SK-N-SH (cell line): ENCODE data around the gene FKBP6. TPM values are rescaled to one million over a fixed set of nuclear protein-coding genes. Genes with fewer than 3 reads are reported as not detected.

Source experiments
- CTCF ChIA-PET: fragments of 300-600, 350-600 bp; formaldehyde crosslinking; extraction: SDS; loops from one replicate; lab custom pipeline; 2021; lab: Yijun Ruan, JAX
- POLR2A ChIA-PET: fragments of 350-600 bp; sonication (Branson Sonifier 250); formaldehyde crosslinking; extraction: SDS; loops from one replicate; lab custom pipeline; 2020; ENCODE audit warnings: antibody characterized with exemption, inconsistent platforms; lab: Yijun Ruan, JAX
- DNase-seq: peaks from one replicate; pipeline ENCODE4 v3.0.0; 2012
- H2AFZ ChIP-seq: fragments of 200-600 bp; sonication (generic); 2 replicates; pipeline ENCODE4 v1.8.1; 2016; ENCODE audit warnings: antibody characterized with exemption, mild to moderate bottlenecking, low read depth
- H3F3A ChIP-seq: fragments of 200-600 bp; sonication (generic); replicated peaks from 2 replicates; pipeline ENCODE3; 2016; ENCODE audit warnings: antibody characterized with exemption, mild to moderate bottlenecking; ENCODE audit not compliant: insufficient read depth
- H3K27ac ChIP-seq, 2 experiments: fragments of 200-500 bp in 1 of 2; fragments of 200-600 bp in 1 of 2; sonication (Bioruptor generic) in 1 of 2; sonication (generic), shearing (Covaris generic) in 1 of 2; 2 replicates each; pipeline versions ENCODE4 v1.5.1 to v1.6.1; 2014 to 2016; ENCODE audit warnings: low read depth in 2 of 2, inconsistent platforms in 1 of 2, low read length in 1 of 2, mild to moderate bottlenecking in 1 of 2, mixed read lengths in 1 of 2
- H3K27me3 ChIP-seq: fragments of 200-600 bp; sonication (generic), shearing (Covaris generic); 2 replicates; pipeline ENCODE4 v1.6.1; 2016; ENCODE audit warnings: mixed run types; ENCODE audit not compliant: insufficient read depth
- H3K36me3 ChIP-seq, 2 experiments: fragments of 200-500 bp in 1 of 2; fragments of 200-600 bp in 1 of 2; sonication (Bioruptor generic) in 1 of 2; sonication (generic) in 1 of 2; replicated peaks in 1 of 2; 2 replicates each; pipeline versions ENCODE3 to v1.5.1; 2014 to 2016; ENCODE audit warnings: low read length in 1 of 2, mild to moderate bottlenecking in 1 of 2; ENCODE audit not compliant: insufficient read depth in 2 of 2, control insufficient read depth in 1 of 2
- H3K4me1 ChIP-seq, 2 experiments: fragments of 200-500 bp in 1 of 2; fragments of 200-600 bp in 1 of 2; sonication (Bioruptor generic) in 1 of 2; sonication (generic), shearing (Covaris generic) in 1 of 2; 2 replicates each; pipeline versions ENCODE4 v1.5.1 to v1.6.1; 2014 to 2016; ENCODE audit warnings: low read depth in 1 of 2, low read length in 1 of 2, mixed run types in 1 of 2; ENCODE audit not compliant: insufficient read depth in 2 of 2, control insufficient read depth in 1 of 2
- H3K4me2 ChIP-seq: fragments of 200-600 bp; sonication (generic), shearing (Covaris generic); 2 replicates; pipeline ENCODE4 v1.6.1; 2017; ENCODE audit warnings: mixed run types
- H3K4me3 ChIP-seq, 2 experiments: fragments of 200-500 bp in 1 of 2; fragments of 200-600 bp in 1 of 2; sonication (Bioruptor generic) in 1 of 2; sonication (generic), shearing (Covaris generic) in 1 of 2; 2 replicates each; pipeline versions ENCODE4 v1.5.1 to v1.8.1; 2014 to 2016; ENCODE audit warnings: low read depth in 2 of 2, inconsistent platforms in 1 of 2, low read length in 1 of 2, mild to moderate bottlenecking in 1 of 2, mixed read lengths in 1 of 2, moderate library complexity in 1 of 2
- H3K79me2 ChIP-seq: fragments of 200-600 bp; sonication (generic); 2 replicates; pipeline ENCODE4 v1.8.1; 2017; ENCODE audit warnings: mild to moderate bottlenecking; ENCODE audit not compliant: insufficient read depth
- H3K9ac ChIP-seq: fragments of 200-600 bp; sonication (generic); 2 replicates; pipeline ENCODE4 v1.6.1; 2017; ENCODE audit warnings: mixed run types
- H3K9me2 ChIP-seq: fragments of 200-600 bp; sonication (generic); 2 replicates; pipeline ENCODE4 v1.6.1; 2017; ENCODE audit warnings: mixed run types
- H3K9me3 ChIP-seq: fragments of 200-600 bp; sonication (generic); 2 replicates; pipeline ENCODE4 v1.6.1; 2017; ENCODE audit warnings: mixed run types, mild to moderate bottlenecking, moderate library complexity
- H4K20me1 ChIP-seq: fragments of 200-600 bp; sonication (generic); 2 replicates; pipeline ENCODE4 v1.6.1; 2017; ENCODE audit warnings: mild to moderate bottlenecking, mixed run types; ENCODE audit not compliant: insufficient read depth
- CHD2 ChIP-seq: fragments of 150-350 bp; IDR thresholded peaks from 2 replicates; pipeline ENCODE4 v1.6.1; 2018; ENCODE audit warnings: low read length; ENCODE audit not compliant: partially characterized antibody
- ELF1 ChIP-seq: IDR thresholded peaks from 2 replicates; pipeline ENCODE4 v1.4.0; 2012
- EZH2phosphoT487 ChIP-seq: fragments of 200-600 bp; sonication (generic); IDR thresholded peaks from 2 replicates; pipeline ENCODE4 v1.6.1; 2017; ENCODE audit warnings: low read depth, mixed run types, mild to moderate bottlenecking, antibody characterized with exemption, moderate library complexity, borderline replicate concordance
- FOXJ3 ChIP-seq: sonication (generic); formaldehyde crosslinking; IDR thresholded peaks from 2 replicates; pipeline ENCODE4 v1.5.1; 2020; ENCODE audit warnings: mild to moderate bottlenecking, missing genetic modification reagents
- FOXM1 ChIP-seq: IDR thresholded peaks from 2 replicates; pipeline ENCODE4 v1.4.0; 2012; ENCODE audit warnings: low read depth, mild to moderate bottlenecking
- GABPA ChIP-seq: IDR thresholded peaks from 2 replicates; pipeline ENCODE4 v1.4.0; 2012; ENCODE audit warnings: low read depth, mild to moderate bottlenecking
- GATA2 ChIP-seq: sonication (generic); formaldehyde crosslinking; IDR thresholded peaks from 2 replicates; pipeline ENCODE4 v1.5.0; 2020; ENCODE audit warnings: mild to moderate bottlenecking, missing genetic modification reagents
- MAX ChIP-seq: IDR thresholded peaks from 2 replicates; pipeline ENCODE4 v1.4.0; 2012; ENCODE audit warnings: low read depth
- MEF2A ChIP-seq: IDR thresholded peaks from 2 replicates; pipeline ENCODE4 v1.4.0; 2012; ENCODE audit warnings: low read depth, borderline replicate concordance
- MXI1 ChIP-seq: IDR thresholded peaks from 2 replicates; pipeline ENCODE4 v1.6.1; 2012; ENCODE audit warnings: mild to moderate bottlenecking, low read depth, low read length, improper control_type of control experiment
- NFIC ChIP-seq: IDR thresholded peaks from 2 replicates; pipeline ENCODE4 v1.4.0; 2012; ENCODE audit warnings: borderline replicate concordance
- NRF1 ChIP-seq: IDR thresholded peaks from 2 replicates; pipeline ENCODE4 v1.6.1; 2012; ENCODE audit warnings: low read depth, mild to moderate bottlenecking, low read length
- PBX3 ChIP-seq: IDR thresholded peaks from 2 replicates; pipeline ENCODE4; 2012
- POLR2AphosphoS5 ChIP-seq: IDR thresholded peaks from 2 replicates; pipeline ENCODE4 v1.6.1; 2012; ENCODE audit warnings: low read depth, low read length
- RAD21 ChIP-seq: IDR thresholded peaks from 2 replicates; pipeline ENCODE4 v1.6.1; 2012; ENCODE audit warnings: mild to moderate bottlenecking, low read length
- RCOR1 ChIP-seq: fragments of 150-350 bp; IDR thresholded peaks from 2 replicates; pipeline ENCODE4 v1.6.1; 2017; ENCODE audit warnings: antibody characterized with exemption, low read length
- REST ChIP-seq: IDR thresholded peaks from 2 replicates; pipeline ENCODE4 v1.6.1; 2012; ENCODE audit warnings: mild to moderate bottlenecking, low read depth, low read length, moderate library complexity
- RXRA ChIP-seq: IDR thresholded peaks from 2 replicates; pipeline ENCODE4 v1.4.0; 2012; ENCODE audit warnings: low read depth, mild to moderate bottlenecking, borderline replicate concordance
- SIN3A ChIP-seq: IDR thresholded peaks from 2 replicates; pipeline ENCODE4 v1.6.1; 2012; ENCODE audit warnings: low read depth, mild to moderate bottlenecking, low read length, moderate library complexity, borderline replicate concordance
- SMC3 ChIP-seq: IDR thresholded peaks from 2 replicates; pipeline ENCODE4 v1.6.1; 2012; ENCODE audit warnings: low read depth, low read length, improper control_type of control experiment
- TAF1 ChIP-seq: IDR thresholded peaks from 2 replicates; pipeline ENCODE4 v1.6.1; 2012; ENCODE audit warnings: low read depth, mild to moderate bottlenecking, low read length, moderate library complexity, borderline replicate concordance
- TCF12 ChIP-seq: IDR thresholded peaks from 2 replicates; pipeline ENCODE4 v1.4.0; 2012
- USF1 ChIP-seq: IDR thresholded peaks from 2 replicates; pipeline ENCODE4 v1.4.0; 2012; ENCODE audit warnings: low read depth, borderline replicate concordance
- YY1 ChIP-seq: IDR thresholded peaks from 2 replicates; pipeline ENCODE4 v1.4.0; 2012; ENCODE audit warnings: low read depth, mild to moderate bottlenecking
- WGBS: methylation state at CpG from one replicate; pipeline ENCODE4 v1.1.6; 2017; ENCODE audit warnings: low lambda C conversion rate; 5-methylcytosine and 5-hydroxymethylcytosine counted together
- polyA plus RNA-seq, 3 experiments: library from polyadenylated mRNA; depleted of rRNA; stranded (reverse); fragments of >200 nt; gene quantifications; 2 replicates each; pipeline ENCODE4 v1.2.3, GENCODE V29; 2012
- TF ChIP-seq, protein P1 (sequence below): fragments of 200-600 bp; sonication (generic); IDR thresholded peaks from 2 replicates; pipeline ENCODE4 v1.6.1; 2017; ENCODE audit warnings: antibody characterized with exemption, mild to moderate bottlenecking, moderate library complexity
- TF ChIP-seq, protein P2 (sequence below): fragments of 150-350 bp; IDR thresholded peaks from 2 replicates; pipeline ENCODE4 v1.6.1; 2017; ENCODE audit warnings: antibody characterized with exemption, low read length, low read depth, borderline replicate concordance

FKBP6 gene
- polyA plus RNA-seq, 1 of the 3 experiments (the other 2 are of a cell fraction) = not detected

GRCh38 chr7:73308665-73309214 is 19.2 kb upstream of the FKBP6 start, which contains the start of gene NSUN5:
NSUN5 (minus strand) TSS chr7:73308826; CDS start chr7:73308790, 36 bp downstream.
- peak; percentile 98 for DNase-seq
- TF ChIP-seq SMC3 (no peak), FOXM1 (no peak), MXI1 (peak; percentile 98), RXRA (no peak), ELF1 (peak; percentile 99), PBX3 (no peak; the same call in 1 of the 2 replicates), MAX (peak; percentile 100), SIN3A (peak; percentile 91; the same call in 1 of the 2 replicates), RAD21 (no peak), MEF2A (no peak), CHD2 (peak; percentile 84), TCF12 (no peak; the same call in 1 of the 2 replicates), USF1 (no peak), TAF1 (peak; percentile 79), NFIC (no peak), POLR2AphosphoS5 (peak; percentile 95), NRF1 (no peak), EZH2phosphoT487 (no peak), GATA2 (CRISPR knock-in tag) (no peak), GABPA (peak; percentile 98), YY1 (peak; percentile 80), RCOR1 (peak; percentile 79), REST (peak; percentile 47; the same call in 1 of the 2 replicates), FOXJ3 (CRISPR knock-in tag) (peak; percentile 32; the same call in 1 of the 2 replicates)
- TF ChIP-seq, protein P1, sequence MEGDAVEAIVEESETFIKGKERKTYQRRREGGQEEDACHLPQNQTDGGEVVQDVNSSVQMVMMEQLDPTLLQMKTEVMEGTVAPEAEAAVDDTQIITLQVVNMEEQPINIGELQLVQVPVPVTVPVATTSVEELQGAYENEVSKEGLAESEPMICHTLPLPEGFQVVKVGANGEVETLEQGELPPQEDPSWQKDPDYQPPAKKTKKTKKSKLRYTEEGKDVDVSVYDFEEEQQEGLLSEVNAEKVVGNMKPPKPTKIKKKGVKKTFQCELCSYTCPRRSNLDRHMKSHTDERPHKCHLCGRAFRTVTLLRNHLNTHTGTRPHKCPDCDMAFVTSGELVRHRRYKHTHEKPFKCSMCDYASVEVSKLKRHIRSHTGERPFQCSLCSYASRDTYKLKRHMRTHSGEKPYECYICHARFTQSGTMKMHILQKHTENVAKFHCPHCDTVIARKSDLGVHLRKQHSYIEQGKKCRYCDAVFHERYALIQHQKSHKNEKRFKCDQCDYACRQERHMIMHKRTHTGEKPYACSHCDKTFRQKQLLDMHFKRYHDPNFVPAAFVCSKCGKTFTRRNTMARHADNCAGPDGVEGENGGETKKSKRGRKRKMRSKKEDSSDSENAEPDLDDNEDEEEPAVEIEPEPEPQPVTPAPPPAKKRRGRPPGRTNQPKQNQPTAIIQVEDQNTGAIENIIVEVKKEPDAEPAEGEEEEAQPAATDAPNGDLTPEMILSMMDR = no peak
- TF ChIP-seq, protein P2, sequence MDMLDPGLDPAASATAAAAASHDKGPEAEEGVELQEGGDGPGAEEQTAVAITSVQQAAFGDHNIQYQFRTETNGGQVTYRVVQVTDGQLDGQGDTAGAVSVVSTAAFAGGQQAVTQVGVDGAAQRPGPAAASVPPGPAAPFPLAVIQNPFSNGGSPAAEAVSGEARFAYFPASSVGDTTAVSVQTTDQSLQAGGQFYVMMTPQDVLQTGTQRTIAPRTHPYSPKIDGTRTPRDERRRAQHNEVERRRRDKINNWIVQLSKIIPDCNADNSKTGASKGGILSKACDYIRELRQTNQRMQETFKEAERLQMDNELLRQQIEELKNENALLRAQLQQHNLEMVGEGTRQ = no peak

More at GRCh38 chr7:73308665-73309214, 19.2 kb upstream of the FKBP6 start, which contains the start of gene NSUN5:
- H3K36me3 ChIP-seq = peaks cover 10 to 16% of the 10 kb centered on the region in 2 experiments
- H3K4me2 ChIP-seq = peak within 1 kb of the TSS; percentile 94
- H3K9ac ChIP-seq = peak within 1 kb of the TSS; percentile 61
- no peaks in the 10 kb centered on the region for H3K27me3 ChIP-seq
- 13% methylated on average over 23 of the region's 40 CpGs for WGBS
- peak within 1 kb of the TSS; percentile 81 for H2AFZ ChIP-seq
- no peaks in the 10 kb centered on the region for H3K9me2 ChIP-seq
- no peaks in the 10 kb centered on the region for H3F3A ChIP-seq
- H3K4me1 ChIP-seq = peaks cover 0 to 13% of the 10 kb centered on the region in 2 experiments; a peak in 1 of 4 replicates
- H3K4me3 ChIP-seq = peak within 1 kb of the TSS; percentile 69 to 98
- peaks cover 33% of the 10 kb centered on the region; the same call in 1 of the 2 replicates for H3K79me2 ChIP-seq
- ChIA-PET CTCF (interaction anchor here (1.0 to 2.8 kb wide), 3 partner anchors 11 to 143 kb away, joined by 3 to 8 read pairs (median 5); no protein-coding TSS in a partner anchor), POLR2A (no interaction called here)
- no peaks in the 10 kb centered on the region for H4K20me1 ChIP-seq
- no peaks in the 10 kb centered on the region for H3K9me3 ChIP-seq
- peak within 1 kb of the TSS; percentile 26 to 62; a peak in 3 of 4 replicates for H3K27ac ChIP-seq
